SW480 (cell line): ENCODE measurements around the gene MSANTD1.
"Not testable (repeated sequence)": the region's sequence is repeated elsewhere in the genome, so short reads cannot be mapped to it uniquely, and the experiment has no call there.

Experiments used
- DNase-seq: peaks from one replicate; pipeline ENCODE4 v3.0.0-alpha.2; 2016; ENCODE audit warnings: low spot score

MSANTD1 gene

GRCh38 chr4:3291411-3291968 is 42.5 kb downstream of the MSANTD1 start:
- peak; percentile 51 for DNase-seq

- DNase-seq: peak; percentile 48
Measured at GRCh38 chr4:3291969-3292570, 43.1 kb downstream of the MSANTD1 start.

- peak; percentile 91 for DNase-seq
Measured at GRCh38 chr4:3292571-3293400, 43.8 kb downstream of the MSANTD1 start, which contains the start of gene RGS12. TSS of gene RGS12 (plus strand) at chr4:3293021. CDS start at chr4:3316171, 23,150 bp downstream.

GRCh38 chr4:3293401-3294391 is 44.7 kb downstream of the MSANTD1 start:
- DNase-seq: no peak

- no peak for DNase-seq
Measured at GRCh38 chr4:3294401-3295241, 45.7 kb downstream of the MSANTD1 start.

- DNase-seq: no peak
Measured at GRCh38 chr4:3295837-3296624, 47.1 kb downstream of the MSANTD1 start.

GRCh38 chr4:3296651-3297050 is 47.7 kb downstream of the MSANTD1 start:
- DNase-seq: no peak

- no peak for DNase-seq
Measured at GRCh38 chr4:3297066-3297859, 48.3 kb downstream of the MSANTD1 start.

- no peak for DNase-seq
Measured at GRCh38 chr4:3299122-3299975, 50.4 kb downstream of the MSANTD1 start.

GRCh38 chr4:3299976-3300671 is 51.2 kb downstream of the MSANTD1 start:
- no peak for DNase-seq

GRCh38 chr4:3300882-3301281 is 51.9 kb downstream of the MSANTD1 start:
- not testable (repeated sequence) for DNase-seq

- no peak for DNase-seq
Measured at GRCh38 chr4:3301450-3302172, 52.7 kb downstream of the MSANTD1 start.

GRCh38 chr4:3302173-3302785 is 53.3 kb downstream of the MSANTD1 start:
- DNase-seq: peak; percentile 32

- no peak for DNase-seq
Measured at GRCh38 chr4:3302786-3303564, 54.0 kb downstream of the MSANTD1 start.

- DNase-seq: no peak
Measured at GRCh38 chr4:3303565-3303824, 54.5 kb downstream of the MSANTD1 start.
